ENCODE data around the gene PTPRN2.

PTPRN2 gene

GRCh38 chr7:158501393-158502067 is 86.1 kb downstream of the PTPRN2 start:
- H3K36me3 Mint-ChIP-seq (ENCODE audit: insufficient read depth) = no peaks in the 10 kb centered on the region
- H3K27me3 Mint-ChIP-seq = peaks cover 29% of the 10 kb centered on the region
- ATAC-seq (replicated peaks; ENCODE audit: extremely low read depth, poor library complexity, severe bottlenecking) (no peak), DNase-seq (ENCODE audit: low spot score in 2 of 2) (no peak)
- H3K27ac Mint-ChIP-seq (ENCODE audit: low read depth) = no peak overlapping the region
- no peaks in the 10 kb centered on the region for H3K4me1 Mint-ChIP-seq
- no peaks in the 10 kb centered on the region for H3K9me3 Mint-ChIP-seq
- no peak overlapping the region for H3K4me3 Mint-ChIP-seq

- Mint-ChIP-seq H3K4me1 (peaks cover 1% of the 10 kb centered on the region), H3K36me3 (ENCODE audit: insufficient read depth) (no peaks in the 10 kb centered on the region), H3K4me3 (no peak overlapping the region), H3K27me3 (peaks cover 25% of the 10 kb centered on the region), H3K9me3 (no peaks in the 10 kb centered on the region), H3K27ac (ENCODE audit: low read depth) (no peak overlapping the region)
- ATAC-seq (replicated peaks; ENCODE audit: extremely low read depth, poor library complexity, severe bottlenecking) = no peak
- no peak for DNase-seq (ENCODE audit: low spot score in 2 of 2)
These were observed 87.0 kb downstream of the PTPRN2 start for GRCh38 chr7:158500651-158501052.

- Mint-ChIP-seq H3K4me3 (no peak overlapping the region), H3K9me3 (no peaks in the 10 kb centered on the region), H3K36me3 (ENCODE audit: insufficient read depth) (no peaks in the 10 kb centered on the region), H3K27ac (ENCODE audit: low read depth) (no peak overlapping the region), H3K27me3 (peaks cover 9% of the 10 kb centered on the region), H3K4me1 (peaks cover 5% of the 10 kb centered on the region)
- ATAC-seq (replicated peaks; ENCODE audit: extremely low read depth, poor library complexity, severe bottlenecking) (no peak), DNase-seq (ENCODE audit: low spot score in 2 of 2) (no peak)
These were observed 88.6 kb downstream of the PTPRN2 start for GRCh38 chr7:158499082-158499455.

GRCh38 chr7:158498443-158499081 is 89.1 kb downstream of the PTPRN2 start:
- ATAC-seq (replicated peaks; ENCODE audit: extremely low read depth, poor library complexity, severe bottlenecking) = no peak
- H3K27me3 Mint-ChIP-seq = peaks cover 7% of the 10 kb centered on the region
- H3K4me3 Mint-ChIP-seq = no peak overlapping the region
- no peaks in the 10 kb centered on the region for H3K9me3 Mint-ChIP-seq
- H3K36me3 Mint-ChIP-seq (ENCODE audit: insufficient read depth) = no peaks in the 10 kb centered on the region
- H3K27ac Mint-ChIP-seq (ENCODE audit: low read depth) = no peak overlapping the region
- DNase-seq (ENCODE audit: low spot score in 2 of 2) = no peak
- peaks cover 9% of the 10 kb centered on the region for H3K4me1 Mint-ChIP-seq

- no peaks in the 10 kb centered on the region for H3K36me3 Mint-ChIP-seq (ENCODE audit: insufficient read depth)
- DNase-seq (ENCODE audit: low spot score in 2 of 2) (no peak), ATAC-seq (replicated peaks; ENCODE audit: extremely low read depth, poor library complexity, severe bottlenecking) (no peak)
- H3K4me3 Mint-ChIP-seq = no peak overlapping the region
- no peak overlapping the region for H3K27ac Mint-ChIP-seq (ENCODE audit: low read depth)
- H3K4me1 Mint-ChIP-seq = peaks cover 9% of the 10 kb centered on the region
- H3K9me3 Mint-ChIP-seq = no peaks in the 10 kb centered on the region
- H3K27me3 Mint-ChIP-seq = no peaks in the 10 kb centered on the region
These were observed 90.0 kb downstream of the PTPRN2 start for GRCh38 chr7:158497627-158498026.

GRCh38 chr7:158495786-158496185 is 91.8 kb downstream of the PTPRN2 start:
- Mint-ChIP-seq H3K27ac (ENCODE audit: low read depth) (no peak overlapping the region), H3K4me3 (no peak overlapping the region), H3K27me3 (no peaks in the 10 kb centered on the region), H3K4me1 (peaks cover 9% of the 10 kb centered on the region), H3K36me3 (ENCODE audit: insufficient read depth) (no peaks in the 10 kb centered on the region), H3K9me3 (no peaks in the 10 kb centered on the region)
- ATAC-seq (replicated peaks; ENCODE audit: extremely low read depth, poor library complexity, severe bottlenecking) = no peak
- DNase-seq (ENCODE audit: low spot score in 2 of 2) = no peak

GRCh38 chr7:158495216-158495615 is 92.4 kb downstream of the PTPRN2 start:
- Mint-ChIP-seq H3K27ac (ENCODE audit: low read depth) (no peak overlapping the region), H3K4me1 (peaks cover 9% of the 10 kb centered on the region), H3K36me3 (ENCODE audit: insufficient read depth) (no peaks in the 10 kb centered on the region), H3K4me3 (no peak overlapping the region), H3K27me3 (no peaks in the 10 kb centered on the region), H3K9me3 (no peaks in the 10 kb centered on the region)
- ATAC-seq (replicated peaks; ENCODE audit: extremely low read depth, poor library complexity, severe bottlenecking) (no peak), DNase-seq (ENCODE audit: low spot score in 2 of 2) (no peak)

GRCh38 chr7:158494643-158495042 is 93.0 kb downstream of the PTPRN2 start:
- DNase-seq (ENCODE audit: low spot score in 2 of 2) = no peak
- H3K9me3 Mint-ChIP-seq = no peaks in the 10 kb centered on the region
- H3K27ac Mint-ChIP-seq (ENCODE audit: low read depth) = no peak overlapping the region
- no peaks in the 10 kb centered on the region for H3K36me3 Mint-ChIP-seq (ENCODE audit: insufficient read depth)
- H3K4me3 Mint-ChIP-seq = no peak overlapping the region
- no peaks in the 10 kb centered on the region for H3K27me3 Mint-ChIP-seq
- no peak for ATAC-seq (replicated peaks; ENCODE audit: extremely low read depth, poor library complexity, severe bottlenecking)
- H3K4me1 Mint-ChIP-seq = peaks cover 9% of the 10 kb centered on the region

GRCh38 chr7:158494162-158494586 is 93.4 kb downstream of the PTPRN2 start:
- Mint-ChIP-seq H3K4me3 (no peak overlapping the region), H3K4me1 (peaks cover 9% of the 10 kb centered on the region), H3K27me3 (no peaks in the 10 kb centered on the region), H3K36me3 (ENCODE audit: insufficient read depth) (no peaks in the 10 kb centered on the region), H3K27ac (ENCODE audit: low read depth) (no peak overlapping the region), H3K9me3 (no peaks in the 10 kb centered on the region)
- DNase-seq (ENCODE audit: low spot score in 2 of 2) = no peak
- ATAC-seq (replicated peaks; ENCODE audit: extremely low read depth, poor library complexity, severe bottlenecking) = no peak

- Mint-ChIP-seq H3K4me3 (no peak overlapping the region), H3K4me1 (peaks cover 9% of the 10 kb centered on the region), H3K9me3 (no peaks in the 10 kb centered on the region), H3K36me3 (ENCODE audit: insufficient read depth) (no peaks in the 10 kb centered on the region), H3K27ac (ENCODE audit: low read depth) (no peak overlapping the region), H3K27me3 (no peaks in the 10 kb centered on the region)
- ATAC-seq (replicated peaks; ENCODE audit: extremely low read depth, poor library complexity, severe bottlenecking) (no peak), DNase-seq (ENCODE audit: low spot score in 2 of 2) (no peak)
These were observed 95.3 kb downstream of the PTPRN2 start for GRCh38 chr7:158492367-158492764.

GRCh38 chr7:158491094-158491493 is 96.5 kb downstream of the PTPRN2 start:
- ATAC-seq (replicated peaks; ENCODE audit: extremely low read depth, poor library complexity, severe bottlenecking) (no peak), DNase-seq (ENCODE audit: low spot score in 2 of 2) (no peak)
- Mint-ChIP-seq H3K4me1 (peaks cover 9% of the 10 kb centered on the region), H3K4me3 (no peak overlapping the region), H3K36me3 (ENCODE audit: insufficient read depth) (no peaks in the 10 kb centered on the region), H3K27me3 (no peaks in the 10 kb centered on the region), H3K9me3 (no peaks in the 10 kb centered on the region), H3K27ac (ENCODE audit: low read depth) (no peak overlapping the region)

GRCh38 chr7:158490171-158490782 is 97.3 kb downstream of the PTPRN2 start:
- no peaks in the 10 kb centered on the region for H3K36me3 Mint-ChIP-seq (ENCODE audit: insufficient read depth)
- H3K9me3 Mint-ChIP-seq = no peaks in the 10 kb centered on the region
- peaks cover 5% of the 10 kb centered on the region for H3K4me1 Mint-ChIP-seq
- H3K27ac Mint-ChIP-seq (ENCODE audit: low read depth) = no peak overlapping the region
- H3K4me3 Mint-ChIP-seq = no peak overlapping the region
- H3K27me3 Mint-ChIP-seq = no peaks in the 10 kb centered on the region
- DNase-seq (ENCODE audit: low spot score in 2 of 2) (no peak), ATAC-seq (replicated peaks; ENCODE audit: extremely low read depth, poor library complexity, severe bottlenecking) (no peak)

Measured in central memory CD8-positive, alpha-beta T cell (primary cell).